ENCODE data around the gene RPH3AL. TPM values are rescaled to one million over a fixed set of nuclear protein-coding genes. Genes with fewer than 3 reads are reported as not detected.

RPH3AL gene
- total RNA-seq, 4 donors from 2014 or later = 9.9 to 44.7 (median 21.5) TPM

DNA sequence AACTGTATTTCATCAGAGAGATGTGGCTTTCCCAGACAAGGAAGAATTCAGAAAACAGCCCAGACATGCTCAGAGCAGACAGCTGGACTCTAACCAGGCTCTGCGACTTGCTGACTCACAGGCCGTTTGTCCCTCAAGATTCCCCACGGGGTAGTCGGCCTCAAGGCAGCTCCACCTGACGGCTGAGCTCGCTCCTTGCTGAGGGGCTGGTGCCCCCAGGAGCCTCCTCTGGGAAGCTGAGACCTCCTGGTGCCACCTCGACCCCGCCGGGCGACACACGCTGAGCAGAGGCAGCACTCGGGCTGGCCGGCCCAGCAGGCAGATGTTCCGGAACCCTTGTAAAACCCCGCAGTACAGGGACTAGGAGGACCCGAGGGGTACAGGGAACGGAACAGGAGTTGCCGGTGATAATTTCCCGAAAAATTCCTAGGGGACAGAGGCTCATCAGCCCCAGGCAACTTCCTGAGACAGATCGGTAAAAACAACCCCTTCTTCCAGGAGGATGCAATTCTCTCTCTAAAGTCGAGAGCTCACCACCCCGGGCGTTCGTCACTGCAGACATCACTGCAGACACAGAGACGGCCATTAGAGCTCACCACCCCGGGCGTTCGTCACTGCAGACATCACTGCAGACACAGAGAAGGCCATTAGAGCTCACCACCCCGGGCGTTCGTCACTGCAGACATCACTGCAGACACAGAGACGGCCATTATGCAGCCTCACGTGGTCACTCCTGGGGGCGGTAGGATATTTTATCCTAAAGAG, 19.9 kb downstream of the RPH3AL start:
- DNase-seq = no peak
- H3K36me3 ChIP-seq = no peaks in the 10 kb centered on the region
- peak overlapping the region; percentile 75 to 78 for H3K27ac ChIP-seq
- H3K4me3 ChIP-seq = peak overlapping the region in 1 of 2 donors; percentile 23
- H3K9me3 ChIP-seq = no peaks in the 10 kb centered on the region
- intact Hi-C loops (cut with DNase I; ENCODE audit: low total_unique reads) = no loop called here
- H3K27me3 ChIP-seq = no peaks in the 10 kb centered on the region
- no peak for TF ChIP-seq POLR2A (IDR thresholded peaks at IDR 0.05)
- TF ChIP-seq, protein P1, sequence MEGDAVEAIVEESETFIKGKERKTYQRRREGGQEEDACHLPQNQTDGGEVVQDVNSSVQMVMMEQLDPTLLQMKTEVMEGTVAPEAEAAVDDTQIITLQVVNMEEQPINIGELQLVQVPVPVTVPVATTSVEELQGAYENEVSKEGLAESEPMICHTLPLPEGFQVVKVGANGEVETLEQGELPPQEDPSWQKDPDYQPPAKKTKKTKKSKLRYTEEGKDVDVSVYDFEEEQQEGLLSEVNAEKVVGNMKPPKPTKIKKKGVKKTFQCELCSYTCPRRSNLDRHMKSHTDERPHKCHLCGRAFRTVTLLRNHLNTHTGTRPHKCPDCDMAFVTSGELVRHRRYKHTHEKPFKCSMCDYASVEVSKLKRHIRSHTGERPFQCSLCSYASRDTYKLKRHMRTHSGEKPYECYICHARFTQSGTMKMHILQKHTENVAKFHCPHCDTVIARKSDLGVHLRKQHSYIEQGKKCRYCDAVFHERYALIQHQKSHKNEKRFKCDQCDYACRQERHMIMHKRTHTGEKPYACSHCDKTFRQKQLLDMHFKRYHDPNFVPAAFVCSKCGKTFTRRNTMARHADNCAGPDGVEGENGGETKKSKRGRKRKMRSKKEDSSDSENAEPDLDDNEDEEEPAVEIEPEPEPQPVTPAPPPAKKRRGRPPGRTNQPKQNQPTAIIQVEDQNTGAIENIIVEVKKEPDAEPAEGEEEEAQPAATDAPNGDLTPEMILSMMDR (IDR thresholded peaks at IDR 0.05) = no peak
- peaks cover 0 to 3% of the 10 kb centered on the region in 2 donors for H3K4me1 ChIP-seq

DNA sequence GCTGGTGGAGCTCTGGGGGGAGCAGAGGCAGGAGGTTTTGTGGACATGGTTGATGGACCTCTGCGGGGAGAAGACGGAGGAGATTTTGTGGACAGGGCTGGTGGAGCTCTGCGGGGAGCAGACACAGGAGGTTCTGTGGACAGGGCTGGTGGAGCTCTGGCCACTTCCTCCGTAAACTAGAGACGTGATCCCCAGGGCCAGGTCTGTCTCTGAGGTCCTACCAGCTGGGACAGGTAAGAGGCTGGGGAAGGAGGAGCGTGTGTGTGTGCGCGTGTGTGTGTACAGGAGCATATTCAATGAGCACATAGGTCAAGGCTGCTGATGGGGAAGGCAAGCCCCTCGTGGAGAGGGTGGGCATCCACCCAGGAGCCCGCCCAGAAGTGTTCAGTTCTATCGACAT, 20.6 kb downstream of the RPH3AL start:
- Histone ChIP-seq H3K27ac (peak overlapping the region; percentile 75 to 78), H3K9me3 (no peaks in the 10 kb centered on the region), H3K4me1 (peaks cover 0 to 3% of the 10 kb centered on the region in 2 donors), H3K36me3 (no peaks in the 10 kb centered on the region), H3K27me3 (no peaks in the 10 kb centered on the region), H3K4me3 (peak overlapping the region in 1 of 2 donors; percentile 23)
- no peak for DNase-seq
- intact Hi-C loops (cut with DNase I; ENCODE audit: low total_unique reads) = no loop called here
- TF ChIP-seq POLR2A (IDR thresholded peaks at IDR 0.05) = no peak
- TF ChIP-seq, protein P1 (IDR thresholded peaks at IDR 0.05) = no peak

DNA sequence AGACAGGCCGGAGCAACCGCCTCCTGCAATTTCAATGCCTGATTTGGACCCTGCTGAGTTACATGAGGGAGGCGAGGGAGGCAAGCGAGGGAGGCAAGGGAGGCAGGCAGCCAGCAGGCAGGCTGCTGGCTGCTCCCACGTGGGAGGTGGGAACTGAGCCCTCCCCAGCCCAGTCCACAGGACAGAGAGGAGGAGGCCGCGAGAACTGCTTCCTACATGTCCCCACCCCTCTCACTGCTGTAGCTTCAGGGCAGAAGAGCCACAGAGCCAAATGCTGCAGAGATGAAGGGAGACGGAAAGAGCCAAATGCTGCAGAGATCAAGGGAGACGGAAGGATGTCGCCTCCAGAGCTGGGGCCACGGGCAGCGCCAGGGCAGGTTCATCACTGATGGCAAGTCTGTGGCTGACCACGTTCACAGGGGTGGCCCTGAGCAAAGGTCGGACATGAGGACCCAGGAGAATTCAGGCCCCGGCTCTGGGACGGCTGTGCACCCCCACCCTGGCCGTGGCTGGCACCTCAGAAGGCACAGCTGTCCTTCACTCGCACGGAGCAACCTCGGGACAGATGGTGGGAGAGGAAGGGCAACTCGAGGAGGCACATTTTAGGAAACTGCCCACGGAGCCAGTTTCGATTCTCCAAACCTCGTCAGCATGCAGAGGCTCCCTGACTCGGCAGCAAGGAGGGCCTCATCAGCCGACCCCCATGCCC, 21.5 kb downstream of the RPH3AL start:
- Histone ChIP-seq H3K27ac (peak overlapping the region; percentile 75 to 78), H3K4me1 (peaks cover 0 to 3% of the 10 kb centered on the region in 2 donors), H3K9me3 (no peaks in the 10 kb centered on the region), H3K27me3 (no peaks in the 10 kb centered on the region), H3K36me3 (no peaks in the 10 kb centered on the region), H3K4me3 (peak overlapping the region in 1 of 2 donors; percentile 23)
- no peak for TF ChIP-seq POLR2A (IDR thresholded peaks at IDR 0.05)
- TF ChIP-seq, protein P1 (IDR thresholded peaks at IDR 0.05) = no peak
- intact Hi-C loops (cut with DNase I; ENCODE audit: low total_unique reads) = no loop called here
- peak; percentile 44 to 62 for DNase-seq

DNA sequence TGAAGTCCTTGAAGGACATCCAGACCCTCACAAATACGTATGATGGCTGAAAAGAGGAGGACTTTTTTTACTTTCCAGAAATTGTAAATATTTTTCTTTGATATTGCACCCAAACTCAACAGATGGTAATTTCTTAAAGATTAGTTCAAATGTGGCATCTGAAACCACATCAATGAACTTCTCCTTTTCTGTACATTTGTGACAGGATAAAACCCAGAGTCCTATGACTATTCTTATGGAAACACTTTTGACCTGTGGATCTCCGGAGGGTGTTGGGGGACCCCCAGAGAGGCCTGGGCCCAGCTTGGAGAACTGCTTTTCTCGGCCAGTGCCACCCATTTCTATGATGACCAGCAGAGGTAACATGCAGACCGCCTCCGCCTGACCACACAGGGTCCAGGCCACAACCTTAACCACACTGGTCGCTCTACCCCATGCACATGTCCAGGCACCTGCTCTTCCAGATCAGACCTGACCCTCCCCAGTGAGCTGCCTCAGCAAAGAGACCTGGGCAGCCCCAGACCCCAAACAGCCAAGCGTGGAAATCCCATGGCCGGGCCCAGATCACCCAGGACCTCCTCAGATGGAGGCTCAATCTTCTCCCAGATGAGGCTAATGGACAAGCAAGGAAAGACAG, 22.7 kb downstream of the RPH3AL start:
- H3K27me3 ChIP-seq = no peaks in the 10 kb centered on the region
- no peak for TF ChIP-seq POLR2A (IDR thresholded peaks at IDR 0.05)
- TF ChIP-seq, protein P1 (IDR thresholded peaks at IDR 0.05) = no peak
- peaks cover 0 to 3% of the 10 kb centered on the region in 2 donors for H3K4me1 ChIP-seq
- H3K9me3 ChIP-seq = no peaks in the 10 kb centered on the region
- no peak overlapping the region for H3K4me3 ChIP-seq
- no peaks in the 10 kb centered on the region for H3K36me3 ChIP-seq
- intact Hi-C loops (cut with DNase I; ENCODE audit: low total_unique reads) = no loop called here
- no peak overlapping the region for H3K27ac ChIP-seq
- DNase-seq = no peak
